K562 (cell line): ENCODE results near the gene CD248. TPM values are rescaled to one million over a fixed set of nuclear protein-coding genes. Genes with fewer than 3 reads are reported as not detected.
A peak's percentile ranks its signal among the peaks of the same experiment; 100 is the strongest.

Experiments used
- ATAC-seq: fragments of 200-7000 bp; cut with Tn5 transposase; 3 replicates; pipeline ENCODE4 v1.9.1; 2020; ENCODE audit warnings: moderate library complexity
- BruUV-seq: library from RNA; stranded (reverse); fragments of 400-500 nt; replicated peaks from 2 replicates; lab custom pipeline; 2021; lab: Mats Ljungman, UMichigan
- CTCF ChIA-PET: fragments of 300-600 bp; formaldehyde crosslinking; extraction: SDS; loops from one replicate; lab custom pipeline; 2021; ENCODE audit warnings: low intra/inter-chr PET ratio; lab: Yijun Ruan, JAX
- POLR2A ChIA-PET: fragments of 300-600, 350-650 bp; sonication (Branson Sonifier 250); formaldehyde crosslinking; extraction: SDS; loops from one replicate; lab custom pipeline; 2021; ENCODE audit warnings: antibody characterized with exemption, inconsistent platforms; lab: Yijun Ruan, JAX
- DNase-seq, 4 experiments: peaks; one replicate each; pipeline versions ENCODE4 v3.0.0 to v3.0.0-alpha.2; 2011 to 2018; ENCODE audit warnings: low spot score in 3 of 4, mixed read lengths in 3 of 4; ENCODE audit errors: extremely low read depth in 1 of 4
- FAIRE-seq: peaks from 2 replicates; lab custom pipeline; 2011; peaks lifted over from hg19 to GRCh38; lab: Jason Lieb, UNC
- H2AFZ ChIP-seq: 2 replicates; pipeline ENCODE4 v1.6.0; 2011; ENCODE audit warnings: low read depth, low read length, control low read depth, inconsistent platforms
- H3K27ac ChIP-seq: fragments of 200-600 bp; 3 replicates; pipeline ENCODE4 v1.8.0; 2011; ENCODE audit warnings: low read depth, mild to moderate bottlenecking, control low read depth, inconsistent platforms, low read length, moderate library complexity, mixed read lengths; ENCODE audit errors: extremely low read depth
- H3K27me3 ChIP-seq, 2 experiments: fragments of 300-600 bp in 1 of 2; 2 replicates in 1 of 2; 3 replicates in 1 of 2; pipeline versions ENCODE4 v1.6.0 to v1.8.0; 2011; ENCODE audit warnings: inconsistent platforms in 2 of 2, low read length in 2 of 2, mild to moderate bottlenecking in 1 of 2, mixed read lengths in 1 of 2, moderate library complexity in 1 of 2; ENCODE audit not compliant: control insufficient read depth in 2 of 2, insufficient read depth in 2 of 2
- H3K36me3 ChIP-seq: fragments of 300-600 bp; 3 replicates; pipeline ENCODE4 v1.8.0; 2011; ENCODE audit warnings: mild to moderate bottlenecking, low read length, inconsistent platforms; ENCODE audit not compliant: control insufficient read depth, insufficient read depth
- H3K4me1 ChIP-seq, 2 experiments: fragments of 200-600 bp in 1 of 2; replicated peaks in 1 of 2; 2 replicates in 1 of 2; 3 replicates in 1 of 2; pipeline versions ENCODE4 v1.5.1 to v1.8.0; 2011; ENCODE audit warnings: inconsistent platforms in 2 of 2, low read length in 2 of 2, mild to moderate bottlenecking in 1 of 2, mixed read lengths in 1 of 2, moderate library complexity in 1 of 2; ENCODE audit not compliant: control insufficient read depth in 2 of 2, insufficient read depth in 2 of 2
- H3K4me2 ChIP-seq: 2 replicates; pipeline ENCODE4 v1.6.1; 2011; ENCODE audit warnings: low read length, control low read depth, inconsistent platforms, mixed read lengths; ENCODE audit not compliant: insufficient read depth
- H3K4me3 ChIP-seq: fragments of 200-600 bp; sonication (generic), shearing (Covaris generic); 2 replicates; pipeline ENCODE4 v1.5.1; 2016; ENCODE audit warnings: control low read depth, inconsistent platforms
- H3K79me2 ChIP-seq: fragments of 200-600 bp; 3 replicates; pipeline ENCODE4 v1.8.0; 2011; ENCODE audit warnings: low read length, inconsistent platforms; ENCODE audit not compliant: control insufficient read depth, insufficient read depth
- H3K9ac ChIP-seq, 2 experiments: 2 replicates each; pipeline versions ENCODE4 v1.6.0 to v1.6.1; 2011; ENCODE audit warnings: low read depth in 2 of 2, low read length in 2 of 2, control low read depth in 1 of 2, inconsistent platforms in 1 of 2, mild to moderate bottlenecking in 1 of 2, mixed read lengths in 1 of 2; ENCODE audit not compliant: insufficient read depth in 1 of 2
- H3K9me1 ChIP-seq: one replicate; pipeline ENCODE4 v1.6.0; 2011; ENCODE audit warnings: inconsistent platforms, mild to moderate bottlenecking, low read length, moderate library complexity; ENCODE audit not compliant: control insufficient read depth, insufficient read depth
- H3K9me3 ChIP-seq: replicated peaks from 2 replicates; pipeline ENCODE4 v1.5.1; 2011; ENCODE audit warnings: low read depth, low read length, inconsistent platforms; ENCODE audit not compliant: control insufficient read depth, insufficient read depth
- H4K20me1 ChIP-seq: replicated peaks from 2 replicates; pipeline ENCODE4 v1.6.1; 2011; ENCODE audit warnings: low read length, inconsistent platforms, mixed read lengths; ENCODE audit not compliant: control insufficient read depth, insufficient read depth
- ELF4 ChIP-seq: fragments of 450-650 bp; formaldehyde crosslinking; IDR thresholded peaks from 2 replicates; pipeline ENCODE4 v1.4.0; 2022; ENCODE audit warnings: missing genetic modification characterization
- FIP1L1 ChIP-seq: fragments of 200-400 bp; formaldehyde crosslinking; IDR thresholded peaks from 2 replicates; pipeline ENCODE4 v1.6.1; 2018; ENCODE audit warnings: mild to moderate bottlenecking, low read depth, low read length; ENCODE audit not compliant: poor library complexity, severe bottlenecking
- HDAC2 ChIP-seq: fragments of 450-650 bp; IDR thresholded peaks from 2 replicates; pipeline ENCODE4 v1.6.1; 2016; ENCODE audit warnings: mild to moderate bottlenecking
- HMG20B ChIP-seq: fragments of 250-450 bp; sonication (Bioruptor Pico); IDR thresholded peaks from 2 replicates; pipeline ENCODE4 v1.5.0; 2021; ENCODE audit warnings: mild to moderate bottlenecking
- HNRNPL ChIP-seq: fragments of 200-400 bp; formaldehyde crosslinking; IDR thresholded peaks from 2 replicates; pipeline ENCODE4 v1.6.1; 2017; ENCODE audit warnings: low read depth, mild to moderate bottlenecking, low read length
- LEF1 ChIP-seq: fragments of 450-650 bp; IDR thresholded peaks from 2 replicates; pipeline ENCODE4 v1.6.1; 2016; ENCODE audit warnings: mild to moderate bottlenecking
- NFRKB ChIP-seq: fragments of 450-650 bp; IDR thresholded peaks from 2 replicates; pipeline ENCODE4 v1.6.1; 2016; ENCODE audit warnings: low read depth
- NR1H2 ChIP-seq: sonication (generic); formaldehyde crosslinking; IDR thresholded peaks from 2 replicates; pipeline ENCODE4 v1.4.0; 2020; ENCODE audit warnings: mild to moderate bottlenecking, missing genetic modification reagents
- ZBTB7A ChIP-seq: IDR thresholded peaks from 2 replicates; pipeline ENCODE4 v1.6.1; 2011; ENCODE audit warnings: low read depth, mild to moderate bottlenecking, low read length, moderate library complexity, borderline replicate concordance; ENCODE audit not compliant: control insufficient read depth
- ZFP36 ChIP-seq: fragments of 150-350 bp; IDR thresholded peaks from 2 replicates; pipeline ENCODE4 v1.6.1; 2018; ENCODE audit warnings: low read length, low read depth; ENCODE audit not compliant: partially characterized antibody
- ZKSCAN8 ChIP-seq: fragments of 200-800 bp; sonication (Bioruptor generic); IDR thresholded peaks from 2 replicates; pipeline ENCODE4 v1.6.1; 2016; ENCODE audit warnings: missing genetic modification characterization, missing compliant biosample characterization
- ZNF561 ChIP-seq: fragments of 450-650 bp; formaldehyde crosslinking; conservative IDR thresholded peaks from 2 replicates; pipeline ENCODE4 v1.4.0; 2020; ENCODE audit warnings: mild to moderate bottlenecking, moderate library complexity
- ZNF696 ChIP-seq: fragments of 250-450 bp; sonication (Bioruptor Pico); conservative IDR thresholded peaks from 2 replicates; pipeline ENCODE4 v1.4.0; 2020; ENCODE audit warnings: mild to moderate bottlenecking, moderate library complexity
- WGBS: fragments of 100-300 bp; shearing (Covaris generic); methylation state at CpG from one replicate; pipeline ENCODE4 v1.1.6; 2016; ENCODE audit warnings: low coverage, mixed read lengths; ENCODE audit not compliant: insufficient coverage; ENCODE audit errors: missing lambda C conversion rate; 5-methylcytosine and 5-hydroxymethylcytosine counted together
- in situ Hi-C: fragments of 300-500 bp; cut with MboI; formaldehyde crosslinking; loops from 4 replicates; pipeline ENCODE4 v1.15.0; 2018; ENCODE audit warnings: inconsistent platforms, mixed read lengths
- intact Hi-C: fragments of 100-400 bp; cut with micrococcal nuclease; formaldehyde crosslinking; loops from 2 replicates; pipeline ENCODE4 v1.14.2; 2022
- polyA plus RNA-seq, 8 experiments: library from polyadenylated mRNA; depleted of rRNA in 4 of 8; stranded (reverse) in 5 of 8; unstranded in 3 of 8; fragments of >200 nt; fragmentation: Nextera tagmentation in 2 of 8; fragmentation: Illumina TruSeq in 1 of 8; extraction: Ambion mirVana in 2 of 8; extraction: Trizol in 1 of 8; gene quantifications; 2 replicates each; pipeline versions ENCODE4 v1.2.1 to v1.2.3, GENCODE V29; 2011 to 2014; ENCODE audit warnings: inconsistent platforms in 1 of 8, missing spikeins in 1 of 8
- total RNA-seq, 7 experiments: library from RNA; depleted of rRNA in 6 of 7; stranded (reverse); fragments of >200 nt in 6 of 7; fragmentation: Illumina TruSeq in 2 of 7; extraction: Trizol in 2 of 7; gene quantifications; 2 replicates each; pipeline versions ENCODE4 v1.2.1 to v1.2.3, GENCODE V29; 2011 to 2021; ENCODE audit warnings: low replicate concordance in 1 of 7
- TF ChIP-seq, protein P1 (sequence below): fragments of 250-450 bp; sonication (Bioruptor Pico); IDR thresholded peaks from 2 replicates; pipeline ENCODE4 v1.5.0; 2021
- TF ChIP-seq, protein P2 (sequence below), 3 experiments: fragments of 200-800 bp in 1 of 3; fragments of 250-450 bp in 1 of 3; fragments of 450-650 bp in 1 of 3; sonication (Bioruptor Pico) in 1 of 3; sonication (Bioruptor generic) in 1 of 3; formaldehyde crosslinking in 1 of 3; IDR thresholded peaks; 2 replicates each; pipeline versions ENCODE4 v1.6.1 to v1.8.0; 2016 to 2022; ENCODE audit warnings: mild to moderate bottlenecking in 2 of 3, missing genetic modification characterization in 2 of 3, missing compliant biosample characterization in 1 of 3, moderate library complexity in 1 of 3
- TF ChIP-seq, protein P3 (sequence below): fragments of 450-650 bp; IDR thresholded peaks from one replicate; pipeline ENCODE4 v1.6.1; 2018; ENCODE audit warnings: mild to moderate bottlenecking, moderate library complexity; ENCODE audit not compliant: partially characterized antibody

The CD248 gene
- total and polyA plus RNA-seq, 9 of the 15 experiments (the other 6 are each of a cell fraction or from before 2014, with no cell fraction given): 0.09 TPM; not detected in 8

DNA sequence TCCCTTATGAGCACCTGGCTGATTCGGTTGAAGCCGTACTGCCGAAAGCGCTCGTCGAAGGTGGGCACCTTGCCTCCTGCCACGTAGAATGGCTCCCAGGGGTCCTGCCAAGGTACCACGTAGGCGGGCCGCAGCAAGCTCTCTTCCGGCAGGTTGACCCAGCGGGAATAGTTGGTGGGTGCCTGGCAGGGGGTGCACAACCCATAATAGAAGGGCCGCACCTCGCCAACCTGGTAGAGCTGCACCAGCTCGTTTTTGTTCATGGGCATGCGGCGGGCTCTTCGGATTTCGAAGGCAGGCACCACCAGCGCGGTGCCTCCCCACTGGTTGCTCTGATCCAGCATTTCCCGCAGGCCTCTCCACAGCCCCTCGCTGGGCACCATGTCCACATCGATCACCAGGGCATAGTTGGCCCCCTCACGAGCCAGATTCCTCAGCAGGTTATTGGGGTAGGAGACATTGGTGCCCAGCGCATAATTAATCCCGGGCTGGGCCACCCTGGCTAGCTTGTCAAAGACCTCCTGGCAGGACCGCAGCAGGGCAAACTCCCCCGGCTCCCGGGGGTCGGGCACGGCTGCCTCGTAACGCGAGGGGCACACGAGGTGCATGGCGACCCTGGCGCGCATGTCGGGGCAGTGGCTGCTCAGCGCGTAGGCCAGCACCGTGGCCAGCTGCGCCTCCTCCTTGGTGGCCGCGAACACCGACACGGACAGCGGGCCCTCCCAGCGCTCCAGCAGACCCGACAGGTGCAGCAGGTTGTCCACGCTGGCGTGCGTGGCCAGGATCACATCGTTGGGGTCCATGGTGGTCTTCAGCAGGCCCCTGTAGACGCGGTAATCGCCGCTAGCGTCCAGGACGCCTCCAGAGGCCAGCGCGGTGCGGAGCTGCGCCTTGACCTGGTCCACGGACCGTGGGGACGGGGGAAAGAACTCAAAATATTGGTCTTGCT, 29.9 kb upstream of the CD248 start:
- Histone ChIP-seq H3K27me3 (no peaks in the 10 kb centered on the region), H3K79me2 (peaks cover 23% of the 10 kb centered on the region), H2AFZ (peak overlapping the region; percentile 97), H3K36me3 (peaks cover 15% of the 10 kb centered on the region; the same call in 2 of the 3 replicates), H3K27ac (peak overlapping the region; percentile 57; the same call in 2 of the 3 replicates), H3K4me2 (peak overlapping the region; percentile 95), H3K9me1 (no peaks in the 10 kb centered on the region), H3K4me3 (peak overlapping the region; percentile 67), H3K9me3 (no peaks in the 10 kb centered on the region), H3K9ac (peak overlapping the region; percentile 64 to 99), H3K4me1 (peaks cover 28 to 40% of the 10 kb centered on the region in 2 experiments), H4K20me1 (no peaks in the 10 kb centered on the region)
- ChIA-PET POLR2A (interaction anchor here (0.7 to 2.0 kb wide), 5 partner anchors 14 to 524 kb away, joined by 3 to 12 read pairs (median 5); partner anchors contain the start of gene YIF1A), CTCF (no interaction called here)
- in situ Hi-C loops (no loop called here), intact Hi-C loops (no loop called here)
- DNase-seq (no peak), ATAC-seq (no peak), FAIRE-seq (no peak)
- WGBS: 69% methylated on average over 68 of the region's 68 CpGs
- no TSS peak for BruUV-seq
- no peak for TF ChIP-seq ELF4 (CRISPR knock-in tag)
- no peak for TF ChIP-seq NFRKB
- peak; percentile 46; the same call in 1 of the 2 replicates for TF ChIP-seq ZBTB7A
- TF ChIP-seq HDAC2: no peak
- TF ChIP-seq, protein P1, sequence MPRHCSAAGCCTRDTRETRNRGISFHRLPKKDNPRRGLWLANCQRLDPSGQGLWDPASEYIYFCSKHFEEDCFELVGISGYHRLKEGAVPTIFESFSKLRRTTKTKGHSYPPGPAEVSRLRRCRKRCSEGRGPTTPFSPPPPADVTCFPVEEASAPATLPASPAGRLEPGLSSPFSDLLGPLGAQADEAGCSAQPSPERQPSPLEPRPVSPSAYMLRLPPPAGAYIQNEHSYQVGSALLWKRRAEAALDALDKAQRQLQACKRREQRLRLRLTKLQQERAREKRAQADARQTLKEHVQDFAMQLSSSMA (CRISPR knock-in tag): no peak
- TF ChIP-seq ZNF696 (CRISPR knock-in tag): no peak
- TF ChIP-seq HNRNPL: 0 out of 2 replicates have a peak, but pooled peaks have one; percentile 48
- TF ChIP-seq NR1H2 (CRISPR knock-in tag): no peak
- TF ChIP-seq FIP1L1: peak; percentile 58
- no peak for TF ChIP-seq HMG20B
- no peak for TF ChIP-seq ZNF561
- no peak for TF ChIP-seq ZFP36
- TF ChIP-seq LEF1: no peak
- TF ChIP-seq, protein P2, sequence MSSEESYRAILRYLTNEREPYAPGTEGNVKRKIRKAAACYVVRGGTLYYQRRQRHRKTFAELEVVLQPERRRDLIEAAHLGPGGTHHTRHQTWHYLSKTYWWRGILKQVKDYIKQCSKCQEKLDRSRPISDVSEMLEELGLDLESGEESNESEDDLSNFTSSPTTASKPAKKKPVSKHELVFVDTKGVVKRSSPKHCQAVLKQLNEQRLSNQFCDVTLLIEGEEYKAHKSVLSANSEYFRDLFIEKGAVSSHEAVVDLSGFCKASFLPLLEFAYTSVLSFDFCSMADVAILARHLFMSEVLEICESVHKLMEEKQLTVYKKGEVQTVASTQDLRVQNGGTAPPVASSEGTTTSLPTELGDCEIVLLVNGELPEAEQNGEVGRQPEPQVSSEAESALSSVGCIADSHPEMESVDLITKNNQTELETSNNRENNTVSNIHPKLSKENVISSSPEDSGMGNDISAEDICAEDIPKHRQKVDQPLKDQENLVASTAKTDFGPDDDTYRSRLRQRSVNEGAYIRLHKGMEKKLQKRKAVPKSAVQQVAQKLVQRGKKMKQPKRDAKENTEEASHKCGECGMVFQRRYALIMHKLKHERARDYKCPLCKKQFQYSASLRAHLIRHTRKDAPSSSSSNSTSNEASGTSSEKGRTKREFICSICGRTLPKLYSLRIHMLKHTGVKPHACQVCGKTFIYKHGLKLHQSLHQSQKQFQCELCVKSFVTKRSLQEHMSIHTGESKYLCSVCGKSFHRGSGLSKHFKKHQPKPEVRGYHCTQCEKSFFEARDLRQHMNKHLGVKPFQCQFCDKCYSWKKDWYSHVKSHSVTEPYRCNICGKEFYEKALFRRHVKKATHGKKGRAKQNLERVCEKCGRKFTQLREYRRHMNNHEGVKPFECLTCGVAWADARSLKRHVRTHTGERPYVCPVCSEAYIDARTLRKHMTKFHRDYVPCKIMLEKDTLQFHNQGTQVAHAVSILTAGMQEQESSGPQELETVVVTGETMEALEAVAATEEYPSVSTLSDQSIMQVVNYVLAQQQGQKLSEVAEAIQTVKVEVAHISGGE (CRISPR knock-in tag; IDR thresholded peaks at IDR 0.05): no peak
- TF ChIP-seq, protein P3, sequence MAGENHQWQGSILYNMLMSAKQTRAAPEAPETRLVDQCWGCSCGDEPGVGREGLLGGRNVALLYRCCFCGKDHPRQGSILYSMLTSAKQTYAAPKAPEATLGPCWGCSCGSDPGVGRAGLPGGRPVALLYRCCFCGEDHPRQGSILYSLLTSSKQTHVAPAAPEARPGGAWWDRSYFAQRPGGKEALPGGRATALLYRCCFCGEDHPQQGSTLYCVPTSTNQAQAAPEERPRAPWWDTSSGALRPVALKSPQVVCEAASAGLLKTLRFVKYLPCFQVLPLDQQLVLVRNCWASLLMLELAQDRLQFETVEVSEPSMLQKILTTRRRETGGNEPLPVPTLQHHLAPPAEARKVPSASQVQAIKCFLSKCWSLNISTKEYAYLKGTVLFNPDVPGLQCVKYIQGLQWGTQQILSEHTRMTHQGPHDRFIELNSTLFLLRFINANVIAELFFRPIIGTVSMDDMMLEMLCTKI: no peak
- no peak for TF ChIP-seq ZKSCAN8 (CRISPR knock-in tag)
